HG02623 (cell line): ENCODE results near the gene SNX30.
"Not testable (repeated sequence)": the region's sequence is repeated elsewhere in the genome, so short reads cannot be mapped to it uniquely, and the experiment has no call there.

Experiments used
- ATAC-seq: cut with Tn5 transposase; IDR thresholded peaks from one replicate; pipeline ENCODE4 v1.9.1; 2021; ENCODE audit warnings: moderate library complexity; ENCODE audit not compliant: unreplicated experiment

Gene SNX30, protein sequence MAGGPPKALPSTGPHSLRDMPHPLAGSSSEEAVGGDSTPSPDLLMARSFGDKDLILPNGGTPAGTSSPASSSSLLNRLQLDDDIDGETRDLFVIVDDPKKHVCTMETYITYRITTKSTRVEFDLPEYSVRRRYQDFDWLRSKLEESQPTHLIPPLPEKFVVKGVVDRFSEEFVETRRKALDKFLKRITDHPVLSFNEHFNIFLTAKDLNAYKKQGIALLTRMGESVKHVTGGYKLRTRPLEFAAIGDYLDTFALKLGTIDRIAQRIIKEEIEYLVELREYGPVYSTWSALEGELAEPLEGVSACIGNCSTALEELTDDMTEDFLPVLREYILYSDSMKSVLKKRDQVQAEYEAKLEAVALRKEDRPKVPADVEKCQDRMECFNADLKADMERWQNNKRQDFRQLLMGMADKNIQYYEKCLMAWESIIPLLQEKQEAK

GRCh38 chr9:112750016-112750763, at the start of gene SNX30:
Gene SNX30 (plus strand): TSS chr9:112750760. CDS start chr9:112751002, 242 bp downstream.
- ATAC-seq, result peak; percentile 68

GRCh38 chr9:112703304-112703703, 47.3 kb upstream of the SNX30 start:
- ATAC-seq, result no peak

DNA sequence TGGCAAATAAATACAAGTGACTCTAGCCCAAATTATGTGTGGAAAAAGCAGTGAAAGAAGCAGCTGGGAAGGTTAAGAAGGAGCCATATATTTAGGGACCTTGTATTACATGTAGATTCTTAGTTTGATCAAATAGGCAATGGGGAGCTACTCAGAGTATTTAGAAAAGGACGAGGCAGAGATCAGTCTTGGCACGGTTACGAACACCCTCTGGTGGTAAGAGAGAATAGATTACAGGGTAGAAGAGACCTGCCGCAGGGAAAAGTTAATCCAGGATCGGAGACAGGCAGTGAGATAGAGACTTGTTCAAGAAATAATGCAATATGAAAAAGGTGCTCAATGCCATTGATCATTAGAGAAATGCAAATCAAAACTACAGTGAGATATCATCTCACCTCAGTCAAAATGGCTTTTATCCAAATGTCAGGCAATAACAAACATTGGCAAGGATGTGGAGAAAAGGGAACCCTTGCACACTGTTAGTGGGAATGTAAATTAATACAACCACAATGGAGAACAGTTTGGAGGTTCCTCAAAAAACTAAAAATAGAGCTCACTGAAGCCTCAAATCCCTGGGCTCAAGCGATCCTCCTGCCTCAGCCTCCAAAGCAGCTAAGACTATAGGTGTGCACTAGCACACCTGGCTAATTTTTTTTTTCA, 44.7 kb upstream of the SNX30 start:
- no peak for ATAC-seq

GRCh38 chr9:112711050-112711689, 39.4 kb upstream of the SNX30 start:
- no peak for ATAC-seq

- no peak for ATAC-seq
Measured at GRCh38 chr9:112712678-112713077, 37.9 kb upstream of the SNX30 start.

- peak; percentile 92 for ATAC-seq
Measured at GRCh38 chr9:112717661-112718331, 32.8 kb upstream of the SNX30 start, which contains the start of gene INIP. Gene INIP (minus strand): TSS chr9:112718117. CDS start chr9:112716485, 1,632 bp downstream.

- ATAC-seq, result no peak
Measured at GRCh38 chr9:112719241-112719691, 31.3 kb upstream of the SNX30 start.

DNA sequence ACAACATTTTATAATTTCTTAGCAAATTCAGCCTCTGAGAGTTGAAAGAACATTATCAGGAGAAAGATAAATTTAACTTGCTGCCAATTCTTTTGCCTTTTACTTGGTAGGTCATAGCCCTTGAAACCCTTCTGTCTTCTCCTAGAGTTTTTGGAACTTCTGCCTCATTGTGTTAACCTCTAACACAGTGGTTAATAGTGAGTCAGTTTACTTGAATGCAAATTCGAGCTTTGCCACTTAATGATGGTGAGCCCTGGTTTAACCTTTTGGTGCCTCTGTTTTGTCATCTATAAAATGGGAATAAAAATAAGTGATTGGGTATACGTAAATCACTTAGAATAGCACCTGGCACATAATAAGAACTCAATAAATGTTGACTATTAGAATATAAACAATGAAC, 30.9 kb upstream of the SNX30 start:
- no peak for ATAC-seq

GRCh38 chr9:112720113-112720780, 30.3 kb upstream of the SNX30 start:
- ATAC-seq, result no peak

DNA sequence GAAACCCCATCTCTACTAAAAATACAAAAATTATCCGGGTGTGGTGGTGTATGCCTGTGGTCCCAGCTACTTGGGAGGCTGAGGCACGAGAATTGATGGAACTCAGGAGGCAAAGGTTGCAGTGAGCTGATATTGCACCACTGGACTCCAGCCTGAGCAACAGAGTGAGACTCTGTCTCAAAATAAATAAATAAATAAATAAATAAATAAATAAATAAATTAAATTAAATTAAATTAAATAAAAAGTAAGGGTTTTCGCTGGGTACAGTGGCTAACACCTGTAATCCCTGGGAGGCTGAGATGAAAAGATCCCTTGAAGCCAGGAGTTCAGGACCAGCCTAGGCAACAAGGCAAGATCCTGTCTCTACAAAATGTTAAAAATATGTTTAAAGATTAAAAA, 27.8 kb upstream of the SNX30 start:
- ATAC-seq, result not testable (repeated sequence)

GRCh38 chr9:112725961-112726360, 24.6 kb upstream of the SNX30 start:
- no peak for ATAC-seq

GRCh38 chr9:112726428-112726827, 24.1 kb upstream of the SNX30 start:
- ATAC-seq, result no peak

GRCh38 chr9:112728401-112728800, 22.2 kb upstream of the SNX30 start:
- no peak for ATAC-seq

DNA sequence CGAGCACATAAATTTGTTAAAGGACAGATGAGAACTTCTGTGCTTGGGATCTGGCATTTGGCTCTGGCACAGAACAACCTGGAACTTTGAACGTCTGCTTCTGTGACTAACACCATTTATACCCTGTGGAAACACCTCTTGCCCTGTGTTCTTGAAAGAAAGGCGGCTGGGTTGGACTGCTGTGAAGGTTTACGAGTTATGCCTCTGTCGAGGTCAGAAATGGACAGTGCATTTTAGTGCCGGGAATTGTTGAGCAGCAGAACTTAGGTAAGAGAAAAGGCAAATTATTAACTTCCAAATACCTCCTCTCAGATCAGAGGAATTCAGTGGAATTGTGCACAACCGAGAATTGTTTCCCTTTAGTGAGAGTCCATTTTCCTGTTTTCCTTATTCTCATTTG, 18.6 kb upstream of the SNX30 start:
- no peak for ATAC-seq

DNA sequence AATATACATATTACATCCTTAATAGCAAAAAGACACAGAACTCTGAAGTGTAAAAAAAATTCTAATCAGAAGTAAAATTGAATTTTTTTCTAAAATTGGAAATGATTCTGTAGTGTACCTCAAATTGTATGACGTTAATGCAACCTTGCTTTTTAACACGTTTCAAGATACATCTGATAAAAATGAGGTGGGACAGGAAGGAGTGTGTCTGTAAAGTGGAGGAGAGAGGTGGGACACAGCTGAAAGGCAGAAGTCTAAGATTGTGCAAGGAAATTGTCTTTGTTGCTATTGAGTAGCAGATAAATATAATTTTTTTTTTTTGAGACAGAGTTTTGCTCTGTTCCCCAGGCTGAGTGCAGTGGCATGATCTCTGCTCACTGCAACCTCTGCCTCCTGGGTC, 15.7 kb upstream of the SNX30 start:
- ATAC-seq, result no peak

- no peak for ATAC-seq
Measured at GRCh38 chr9:112743216-112743836, 7.2 kb upstream of the SNX30 start.

DNA sequence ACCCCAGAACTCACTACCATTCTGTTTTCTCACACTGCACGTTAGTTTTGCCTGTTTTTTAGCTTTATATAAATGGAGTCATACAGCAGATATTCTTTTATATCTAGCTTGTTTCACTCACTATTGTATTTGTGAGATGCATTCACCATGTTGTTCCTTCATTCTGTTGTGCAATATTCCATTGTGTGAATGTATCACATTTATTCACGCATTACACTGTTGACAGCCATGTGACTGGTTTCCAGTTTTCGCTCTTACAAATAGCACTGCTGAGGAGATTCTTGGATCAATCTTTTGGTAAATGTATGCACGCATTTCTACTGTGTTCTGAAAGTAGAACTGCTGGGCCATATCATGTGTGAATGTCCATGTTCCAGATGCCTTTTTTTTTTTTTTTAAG, 6.4 kb upstream of the SNX30 start:
- no peak for ATAC-seq

DNA sequence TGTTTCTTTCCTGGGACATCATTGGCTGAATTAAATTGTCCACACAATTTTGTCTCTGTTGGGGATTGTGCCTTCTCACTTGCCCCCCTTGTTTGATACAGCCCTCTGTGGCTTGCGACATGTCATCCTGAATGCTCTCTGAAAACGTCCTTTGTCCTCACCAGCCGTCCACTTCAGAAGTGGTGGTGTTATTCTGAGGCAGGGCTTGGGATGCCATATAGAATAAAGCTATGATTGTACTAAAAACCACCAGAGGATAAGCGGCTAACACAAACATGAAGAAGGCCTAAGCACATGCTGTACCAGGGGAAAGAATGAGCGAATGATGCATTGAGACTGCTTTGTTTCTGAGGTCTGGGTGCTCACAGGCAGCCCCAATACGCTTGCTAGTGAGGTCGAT, 3.5 kb upstream of the SNX30 start:
- no peak for ATAC-seq

DNA sequence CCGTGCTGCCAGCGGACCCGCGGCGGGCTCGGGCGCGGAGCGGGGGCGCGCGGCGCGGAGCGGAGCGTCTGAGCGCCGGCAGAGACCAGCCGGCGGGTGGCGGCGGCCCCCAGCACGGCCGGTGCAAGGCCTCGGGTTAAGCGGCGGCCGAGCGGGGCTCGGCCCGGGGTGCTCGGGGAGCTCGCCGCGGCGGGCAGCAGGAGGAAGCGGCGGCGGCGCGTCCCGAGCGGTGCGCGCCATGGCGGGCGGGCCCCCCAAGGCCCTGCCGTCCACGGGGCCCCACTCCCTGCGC, 150 bp downstream of the SNX30 start:
- ATAC-seq, result peak; percentile 31
